ENCODE results near the gene BMP6.

BMP6 gene

DNA sequence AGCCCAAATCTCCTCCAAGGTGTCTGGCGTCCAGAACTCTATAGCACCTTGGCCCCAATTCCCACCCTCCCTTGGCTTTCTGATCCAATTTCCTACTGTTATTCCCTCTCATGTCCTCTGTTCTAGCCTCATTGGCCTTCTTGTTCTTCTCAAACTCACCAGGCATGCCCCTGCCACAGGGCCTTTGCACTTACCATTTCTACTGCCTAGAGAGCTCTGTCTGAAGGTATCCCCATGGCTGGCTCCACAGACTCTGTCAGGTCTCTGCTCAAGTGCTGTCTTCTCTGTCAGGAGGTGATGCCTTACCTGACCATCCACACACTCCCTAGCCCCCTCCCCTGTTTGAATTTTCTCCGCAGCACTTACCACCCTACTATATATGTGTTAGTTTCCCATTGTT is 5.6 kb upstream of the BMP6 start:
- no peak for DNase-seq (ENCODE audit: low spot score)

DNA sequence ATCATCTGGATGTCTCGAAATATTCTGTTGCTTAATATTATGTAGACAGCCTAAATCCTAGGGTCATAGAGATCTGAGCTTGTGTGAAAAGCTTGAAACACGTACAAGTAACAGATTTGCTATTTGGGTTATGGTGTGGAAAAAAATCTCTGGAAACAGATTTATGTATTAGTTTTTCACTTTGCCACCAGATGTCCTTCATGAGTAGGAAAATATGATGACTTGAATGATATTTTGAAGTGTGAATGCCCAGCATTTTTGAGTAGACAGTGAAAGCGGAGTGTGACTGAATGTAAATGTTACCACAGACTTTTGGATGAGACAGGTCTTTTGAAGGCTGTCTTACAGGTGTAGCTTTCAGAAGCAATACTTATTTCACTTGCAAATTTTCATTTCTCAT is 4.2 kb upstream of the BMP6 start:
- no peak for DNase-seq (ENCODE audit: low spot score)

DNA sequence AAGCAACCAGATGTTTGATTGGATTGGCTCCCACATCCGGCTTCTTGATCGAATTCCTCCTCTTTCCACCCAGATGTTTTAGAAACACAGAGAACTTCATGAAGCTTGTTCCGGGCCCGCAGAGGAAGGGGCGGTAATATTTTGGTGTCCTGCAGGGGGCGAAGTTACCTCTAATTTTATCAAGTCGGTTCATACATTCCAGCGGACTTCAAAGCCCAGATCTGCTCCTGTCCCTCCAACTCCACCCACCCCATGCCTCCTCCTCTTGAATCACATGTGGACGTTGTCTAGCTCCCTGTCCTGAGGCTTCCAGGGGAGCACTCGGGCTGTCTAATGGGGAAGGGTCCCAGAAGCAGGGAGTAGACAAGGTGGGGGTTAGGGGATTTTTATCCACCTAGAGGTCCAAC is 2.9 kb upstream of the BMP6 start:
- peak; percentile 76 for DNase-seq (ENCODE audit: low spot score)

DNA sequence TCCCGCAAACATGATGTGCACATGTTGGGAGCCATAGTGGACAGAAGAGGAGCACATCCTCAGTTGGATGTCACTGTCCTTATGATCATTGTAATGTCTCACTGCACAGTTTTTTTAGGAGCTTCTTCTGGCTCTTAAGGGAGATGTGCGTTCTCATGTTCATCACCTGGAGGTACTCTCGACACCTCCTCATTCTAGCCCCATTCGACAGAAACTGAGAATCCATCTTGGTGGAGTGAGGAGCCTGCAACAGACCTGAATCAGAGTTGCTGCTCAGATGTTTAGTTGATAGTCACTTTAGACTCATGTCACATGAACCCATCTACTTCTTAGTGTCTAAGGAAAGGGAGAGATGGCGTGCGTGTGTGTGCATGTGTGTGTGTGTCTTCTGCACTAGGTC is 2.3 kb upstream of the BMP6 start:
- DNase-seq (ENCODE audit: low spot score): no peak

DNA sequence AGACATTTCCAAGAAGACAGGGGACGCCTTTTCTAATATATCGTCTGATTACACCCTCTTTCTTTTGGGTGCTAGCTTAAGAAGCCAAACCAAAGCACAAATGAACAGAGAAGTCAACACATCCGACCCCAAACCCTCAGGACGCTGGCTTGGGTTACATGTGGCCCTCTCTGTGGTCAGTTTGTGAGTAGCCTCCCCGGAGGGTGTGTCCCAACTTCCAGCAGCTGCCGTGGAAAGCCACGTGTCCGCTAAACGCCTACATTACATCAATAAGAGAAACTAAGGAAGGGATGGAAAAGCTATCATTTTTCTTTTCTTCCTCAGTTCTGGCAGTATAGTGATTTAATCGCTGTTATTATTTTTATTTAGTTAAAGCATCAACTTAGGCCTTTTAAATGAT is 487 bp upstream of the BMP6 start:
- no peak for DNase-seq (ENCODE audit: low spot score)

DNA sequence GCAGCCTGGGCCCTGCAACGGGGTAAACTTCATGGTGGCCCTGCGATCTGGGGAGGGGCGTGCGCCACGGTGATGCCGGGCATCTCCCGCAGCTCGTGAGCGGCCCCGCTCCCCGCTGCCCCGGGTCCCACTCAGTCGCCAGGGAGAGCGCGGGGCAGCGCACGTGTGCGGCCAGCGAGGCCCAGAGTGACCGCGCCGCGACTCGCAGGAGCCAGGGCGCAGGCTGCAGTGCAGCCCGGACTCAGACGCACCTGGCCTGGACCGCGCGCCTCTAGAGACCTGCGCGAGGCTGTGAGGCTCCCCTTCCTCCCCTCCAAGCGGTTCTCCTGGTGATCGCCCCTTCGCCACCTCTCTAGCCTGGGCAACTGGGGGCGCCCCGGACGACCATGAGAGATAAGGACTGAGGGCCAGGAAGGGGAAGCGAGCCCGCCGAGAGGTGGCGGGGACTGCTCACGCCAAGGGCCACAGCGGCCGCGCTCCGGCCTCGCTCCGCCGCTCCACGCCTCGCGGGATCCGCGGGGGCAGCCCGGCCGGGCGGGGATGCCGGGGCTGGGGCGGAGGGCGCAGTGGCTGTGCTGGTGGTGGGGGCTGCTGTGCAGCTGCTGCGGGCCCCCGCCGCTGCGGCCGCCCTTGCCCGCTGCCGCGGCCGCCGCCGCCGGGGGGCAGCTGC is 652 bp downstream of the BMP6 start:
- peak; percentile 60 for DNase-seq (ENCODE audit: low spot score)

DNA sequence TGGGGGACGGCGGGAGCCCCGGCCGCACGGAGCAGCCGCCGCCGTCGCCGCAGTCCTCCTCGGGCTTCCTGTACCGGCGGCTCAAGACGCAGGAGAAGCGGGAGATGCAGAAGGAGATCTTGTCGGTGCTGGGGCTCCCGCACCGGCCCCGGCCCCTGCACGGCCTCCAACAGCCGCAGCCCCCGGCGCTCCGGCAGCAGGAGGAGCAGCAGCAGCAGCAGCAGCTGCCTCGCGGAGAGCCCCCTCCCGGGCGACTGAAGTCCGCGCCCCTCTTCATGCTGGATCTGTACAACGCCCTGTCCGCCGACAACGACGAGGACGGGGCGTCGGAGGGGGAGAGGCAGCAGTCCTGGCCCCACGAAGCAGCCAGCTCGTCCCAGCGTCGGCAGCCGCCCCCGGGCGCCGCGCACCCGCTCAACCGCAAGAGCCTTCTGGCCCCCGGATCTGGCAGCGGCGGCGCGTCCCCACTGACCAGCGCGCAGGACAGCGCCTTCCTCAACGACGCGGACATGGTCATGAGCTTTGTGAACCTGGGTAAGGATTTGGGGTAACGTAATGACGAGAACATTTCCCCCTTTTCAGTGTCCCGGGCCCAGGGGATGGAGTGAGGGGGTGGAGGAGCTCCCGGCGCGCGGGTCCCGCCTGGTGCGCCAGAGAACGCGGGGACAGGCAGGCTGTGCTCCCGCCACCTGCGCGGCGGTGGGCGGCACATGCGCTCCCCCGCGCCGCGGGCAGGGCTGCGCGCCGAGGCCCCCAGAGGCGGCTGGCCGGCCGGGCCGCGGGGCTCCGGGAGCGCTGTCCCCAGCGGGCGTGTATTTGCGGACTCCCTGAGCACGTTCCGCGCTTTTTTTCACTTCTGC is 1.4 kb downstream of the BMP6 start:
- peak; percentile 67 for DNase-seq (ENCODE audit: low spot score)

DNA sequence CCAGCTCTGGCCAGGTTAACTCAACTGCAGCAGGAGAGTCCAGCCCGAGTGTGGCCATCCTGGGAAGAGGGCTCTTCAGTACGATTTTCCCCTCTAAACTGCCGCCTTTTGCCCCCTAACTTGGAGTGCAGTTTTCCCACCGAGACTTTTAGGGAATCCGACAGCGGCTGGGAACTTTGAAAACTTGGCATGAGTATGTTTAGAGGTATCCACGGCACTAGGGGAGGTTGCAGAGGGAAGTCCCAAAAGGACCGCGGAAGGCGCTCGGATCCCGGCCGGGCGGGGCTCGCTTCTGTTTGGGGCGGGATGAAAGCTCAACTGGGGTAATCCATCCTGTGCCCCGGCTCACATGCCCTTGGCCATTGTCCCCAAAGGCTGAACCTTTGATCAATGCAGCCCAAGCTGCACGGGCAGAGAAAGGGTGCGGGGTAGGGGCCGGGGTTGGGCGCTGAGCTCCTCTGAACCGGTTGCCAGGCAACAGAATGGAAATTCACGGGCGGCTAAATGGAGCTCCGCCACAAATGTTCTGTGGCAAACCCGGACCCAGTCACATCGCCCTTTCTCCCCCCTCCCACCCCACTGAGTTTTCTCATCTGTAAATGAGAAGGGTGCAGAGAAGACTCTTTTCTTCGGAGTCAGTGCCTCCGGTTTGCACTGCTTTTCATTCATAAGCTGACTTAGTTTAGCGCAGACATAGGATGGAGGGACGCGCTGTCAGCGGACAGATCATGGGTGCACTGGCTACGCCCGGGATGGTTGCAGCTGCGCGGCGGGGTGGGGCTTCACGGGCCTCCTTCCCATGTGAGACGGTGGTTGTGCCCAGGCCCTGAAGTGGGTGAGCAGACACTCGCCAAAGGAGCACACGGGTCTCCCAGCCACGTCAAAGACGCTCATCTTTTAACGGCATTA is 2.3 kb downstream of the BMP6 start:
- DNase-seq (ENCODE audit: low spot score): peak; percentile 60

DNA sequence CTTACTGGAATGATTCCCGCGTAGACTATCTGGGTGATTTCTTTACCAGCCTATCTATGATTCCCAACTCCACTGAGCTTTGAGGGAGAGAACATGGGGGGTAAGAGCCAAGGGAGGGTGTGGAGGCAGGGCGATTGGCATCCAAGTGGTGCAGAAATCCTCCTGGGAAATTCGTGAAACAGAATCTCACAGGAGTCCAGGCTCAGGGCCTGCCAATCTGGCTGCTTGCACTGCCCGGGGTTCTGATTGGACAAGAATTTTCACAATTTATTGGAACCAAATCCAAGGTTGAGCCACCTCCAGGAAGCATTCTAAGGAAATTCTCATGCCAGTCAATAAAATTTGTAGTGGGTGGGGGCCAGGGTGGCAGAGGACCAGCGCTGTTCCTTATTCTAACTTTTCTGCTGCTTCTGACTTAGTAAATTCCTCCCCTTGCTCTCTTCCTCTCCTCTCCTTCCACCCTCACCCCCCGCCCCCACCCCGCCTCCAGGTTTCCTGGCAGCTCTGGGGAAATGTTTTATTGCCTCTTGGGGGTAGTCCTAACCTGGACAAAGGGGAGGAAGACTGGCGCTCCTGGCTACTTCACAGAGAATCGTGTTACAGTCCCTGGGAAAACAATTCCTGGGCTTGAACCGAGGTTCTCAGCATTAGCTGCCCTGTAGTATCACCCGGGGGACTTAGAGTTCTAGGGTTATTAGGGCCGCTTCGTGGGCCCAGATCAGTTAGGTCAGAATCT is 3.1 kb downstream of the BMP6 start:
- no peak for DNase-seq (ENCODE audit: low spot score)

DNA sequence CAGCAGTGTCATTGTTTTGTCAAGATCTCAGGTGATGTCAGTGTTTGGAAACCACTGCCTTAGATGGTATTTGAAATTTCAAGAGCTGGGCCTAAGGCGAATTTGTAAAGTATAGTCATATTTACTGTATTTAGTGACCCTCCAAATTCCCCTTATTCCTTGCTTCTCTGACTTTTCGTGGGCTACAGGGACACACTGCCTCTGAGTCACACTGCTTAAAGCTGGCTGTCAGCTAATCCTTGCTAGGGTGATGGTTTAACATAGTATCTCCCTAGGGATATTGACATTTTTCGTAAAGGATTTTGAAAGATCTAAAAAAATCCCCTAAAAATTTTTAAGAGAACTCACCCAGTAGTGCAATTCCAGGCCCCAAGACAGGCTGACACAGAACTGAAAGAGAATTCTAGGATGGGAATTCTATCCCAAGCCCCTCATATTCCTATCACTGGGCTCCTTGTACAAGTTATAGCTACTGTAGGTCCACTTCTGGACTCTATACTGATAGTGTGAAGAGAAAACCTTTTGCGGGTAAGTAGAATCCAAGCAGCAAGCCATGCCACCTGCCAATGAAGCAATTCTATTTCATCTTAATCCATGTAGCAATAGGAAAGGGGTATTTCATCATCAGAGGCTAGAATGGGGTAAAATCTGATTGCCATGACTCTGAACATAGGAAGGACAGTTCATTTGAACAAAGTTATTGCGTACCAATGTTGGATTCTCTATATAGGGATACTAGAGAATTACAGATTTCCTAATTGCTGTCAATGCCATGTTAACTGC is 4.3 kb downstream of the BMP6 start:
- no peak for DNase-seq (ENCODE audit: low spot score)

DNA sequence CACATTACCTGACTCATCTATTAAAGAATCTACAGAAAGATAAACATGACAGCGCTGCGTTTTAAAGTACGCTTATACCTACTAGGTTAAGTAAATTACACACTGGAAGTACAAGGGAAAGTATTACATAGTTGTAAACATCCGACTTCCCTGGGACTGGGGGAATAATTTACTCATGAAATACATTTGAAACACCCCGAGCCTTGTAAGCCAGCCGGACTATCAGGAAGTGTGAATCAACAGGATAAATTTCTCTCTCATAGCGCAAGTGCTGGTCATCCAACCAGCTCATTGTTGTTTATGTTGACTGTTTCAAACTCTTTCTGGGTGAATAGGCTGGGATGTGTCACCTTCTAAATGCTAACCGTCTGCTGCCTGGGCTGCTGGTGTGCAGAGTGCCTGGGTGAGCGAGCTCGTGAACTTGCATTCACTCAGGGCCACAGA is 4.9 kb downstream of the BMP6 start:
- DNase-seq (ENCODE audit: low spot score): no peak

DNA sequence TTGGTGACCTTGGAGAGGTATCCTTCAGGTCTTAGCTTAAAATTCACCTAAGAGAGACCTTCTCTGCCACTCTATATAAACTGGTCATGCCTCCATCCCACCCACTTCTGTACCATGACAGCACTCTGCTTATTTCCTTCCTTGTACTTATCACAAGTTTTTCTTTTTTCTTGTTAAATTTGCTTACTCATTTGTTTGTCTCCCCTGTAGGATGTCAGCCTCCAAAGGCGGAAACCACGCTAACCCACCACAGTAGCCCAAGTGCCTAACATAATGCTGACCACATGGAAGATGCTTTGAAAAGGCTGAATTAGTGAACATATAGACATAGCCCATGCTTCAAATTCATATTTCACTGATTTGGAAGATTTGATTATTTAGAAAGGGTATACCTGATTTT is 5.4 kb downstream of the BMP6 start:
- no peak for DNase-seq (ENCODE audit: low spot score)

DNA sequence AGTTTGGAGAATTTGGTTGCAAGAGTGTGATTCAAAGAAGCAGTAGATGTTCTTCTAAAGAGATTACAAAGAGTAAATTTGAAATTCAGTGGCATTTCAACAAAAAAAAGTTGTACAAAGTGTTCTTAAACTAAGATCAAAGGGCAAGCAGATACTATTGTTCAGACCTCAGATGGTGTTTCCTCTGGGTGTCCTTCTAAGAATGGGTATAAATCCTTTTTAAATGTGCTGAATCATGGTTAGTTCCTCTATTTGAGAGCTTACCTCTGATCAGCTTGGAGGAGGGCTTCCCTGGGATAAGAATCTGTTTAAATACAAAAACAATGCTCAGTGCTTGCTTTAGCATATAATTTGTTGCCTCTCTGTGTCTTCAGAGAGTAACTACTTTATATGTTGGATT is 6.3 kb downstream of the BMP6 start:
- DNase-seq (ENCODE audit: low spot score): no peak

DNA sequence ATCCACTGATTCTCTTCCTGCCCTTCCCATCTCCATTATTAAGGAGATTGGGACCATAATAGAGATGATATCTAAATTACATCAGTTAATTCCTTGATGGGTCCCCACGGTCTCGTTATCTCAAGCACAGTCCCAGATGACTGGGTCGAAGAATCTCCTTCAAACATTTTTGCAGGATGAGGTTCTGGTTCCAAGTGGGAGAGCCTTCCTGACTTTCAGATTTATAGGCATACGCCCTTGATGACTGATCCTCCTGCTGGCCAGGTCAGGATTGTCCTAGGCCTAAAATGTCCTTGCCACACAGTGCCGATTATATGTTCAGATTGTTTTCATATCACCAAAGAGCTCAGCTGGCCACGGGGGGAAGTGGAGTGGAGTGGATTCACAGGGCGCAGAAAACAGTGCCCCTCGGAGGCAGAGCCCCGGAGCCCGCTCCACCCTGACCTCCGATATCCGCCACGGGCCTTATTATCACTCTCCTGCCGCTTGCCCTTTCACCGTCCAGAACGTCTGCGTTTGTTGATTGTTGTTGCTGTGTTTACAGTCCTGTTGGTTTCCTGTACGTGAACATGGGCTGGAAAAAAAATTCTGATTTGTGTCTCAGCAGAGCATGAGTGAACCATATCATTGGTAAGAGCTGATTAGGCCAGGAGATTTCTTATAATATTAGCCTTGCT is 8.9 kb downstream of the BMP6 start:
- DNase-seq (ENCODE audit: low spot score): no peak

DNA sequence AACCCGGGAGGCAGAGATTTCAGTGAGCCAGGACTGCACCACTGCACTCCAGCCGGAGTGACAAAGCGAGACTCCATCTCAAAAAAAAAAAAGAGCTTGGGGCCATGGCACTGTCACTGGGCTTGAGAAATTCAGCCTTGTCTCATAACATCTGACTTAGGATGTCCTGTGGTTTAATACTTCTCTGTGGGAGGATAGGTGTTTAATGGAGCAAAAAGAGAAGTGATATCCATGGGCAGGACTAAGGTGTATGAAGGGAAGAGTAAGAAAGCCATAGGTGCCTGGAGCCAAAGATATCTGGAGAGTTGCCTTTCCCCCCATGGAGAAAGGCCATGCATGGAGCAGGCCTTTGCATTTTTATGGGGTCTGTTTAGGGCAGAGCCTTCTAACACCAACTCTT is 11.2 kb downstream of the BMP6 start:
- no peak for DNase-seq (ENCODE audit: low spot score)

DNA sequence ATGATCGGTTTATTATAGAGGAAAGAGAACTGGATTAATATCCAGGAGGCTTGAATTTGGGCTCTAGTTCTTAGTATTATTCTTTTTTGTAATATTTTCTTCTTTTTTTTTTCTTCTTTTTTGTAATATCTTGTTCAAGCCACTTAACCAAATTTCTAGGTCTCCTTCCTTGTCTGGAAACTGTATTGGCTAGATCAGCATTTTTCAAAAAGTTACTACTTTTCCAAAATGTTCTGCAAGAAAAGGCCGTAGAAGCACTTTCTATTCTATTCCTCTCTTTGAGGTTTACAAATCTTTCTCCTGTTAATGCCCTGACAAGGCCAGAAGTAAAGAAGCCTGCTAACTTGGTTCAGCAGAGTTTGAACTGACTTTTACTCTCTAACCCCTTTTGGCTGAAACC is 12.0 kb downstream of the BMP6 start:
- no peak for DNase-seq (ENCODE audit: low spot score)

DNA sequence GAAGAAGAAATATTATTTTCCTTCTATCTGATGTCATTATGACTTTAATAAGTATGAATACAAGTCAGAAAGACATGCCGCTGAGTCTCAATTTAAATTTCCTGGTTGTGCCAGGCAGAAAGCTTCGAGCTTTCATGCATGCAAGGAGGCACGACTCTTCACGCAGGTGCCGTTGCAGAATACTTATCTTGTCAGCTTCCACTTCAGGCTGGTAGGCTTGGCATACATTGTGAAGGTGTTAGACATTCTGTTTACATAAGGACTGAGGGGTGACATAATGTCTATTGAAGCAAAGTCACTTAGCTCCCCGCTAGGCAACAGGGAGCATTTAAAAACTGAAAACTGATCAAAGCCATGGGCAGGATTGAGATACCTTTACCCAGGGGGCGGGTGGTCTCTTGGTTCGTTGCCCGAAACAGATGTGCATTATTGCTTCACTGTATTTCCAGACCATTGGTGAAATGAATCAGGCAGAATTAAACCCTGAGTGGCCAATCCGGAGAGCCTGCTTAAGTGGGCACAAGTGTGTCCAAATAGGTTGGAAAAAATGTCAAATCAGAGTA is 16.4 kb downstream of the BMP6 start:
- no peak for DNase-seq (ENCODE audit: low spot score)

DNA sequence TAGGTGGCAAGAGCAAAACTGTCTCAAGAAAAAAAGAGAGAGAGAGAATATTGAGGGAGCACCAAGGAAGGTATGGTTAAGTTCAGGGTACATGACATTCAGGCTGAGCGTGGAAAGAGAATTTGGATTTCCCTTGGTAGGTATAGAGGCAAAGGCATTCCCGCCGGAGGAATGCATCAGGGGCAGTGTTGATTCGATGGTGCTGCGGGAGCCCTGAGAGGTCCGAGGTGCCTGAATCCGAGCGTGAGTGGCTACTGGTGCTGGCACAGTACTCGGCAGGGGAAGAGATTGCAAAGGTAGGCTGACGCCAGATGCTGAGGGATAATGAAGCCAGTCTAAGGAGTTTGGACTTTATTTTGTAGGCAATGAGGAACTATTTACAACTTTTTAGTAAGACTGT is 20.0 kb downstream of the BMP6 start:
- DNase-seq (ENCODE audit: low spot score): no peak

DNA sequence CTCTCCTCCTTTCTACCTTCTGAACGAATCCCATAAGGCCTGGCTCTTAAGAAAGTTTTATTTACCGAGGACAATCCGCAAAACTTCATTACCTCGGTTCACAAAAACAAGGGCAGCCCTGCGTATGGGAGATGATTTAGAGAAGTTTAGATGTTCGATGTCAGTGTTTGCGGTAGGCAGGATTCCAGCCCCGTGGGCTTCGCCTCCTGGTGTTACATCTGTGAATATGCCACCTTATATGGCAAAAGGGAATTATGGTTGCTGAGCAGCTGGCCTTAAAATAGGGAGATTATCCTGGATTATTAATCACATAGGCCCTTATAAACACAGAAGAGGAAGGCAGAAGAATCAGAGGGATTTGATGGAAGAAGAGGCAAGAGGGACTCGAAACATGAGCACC is 21.1 kb downstream of the BMP6 start:
- peak; percentile 79 for DNase-seq (ENCODE audit: low spot score)

DNA sequence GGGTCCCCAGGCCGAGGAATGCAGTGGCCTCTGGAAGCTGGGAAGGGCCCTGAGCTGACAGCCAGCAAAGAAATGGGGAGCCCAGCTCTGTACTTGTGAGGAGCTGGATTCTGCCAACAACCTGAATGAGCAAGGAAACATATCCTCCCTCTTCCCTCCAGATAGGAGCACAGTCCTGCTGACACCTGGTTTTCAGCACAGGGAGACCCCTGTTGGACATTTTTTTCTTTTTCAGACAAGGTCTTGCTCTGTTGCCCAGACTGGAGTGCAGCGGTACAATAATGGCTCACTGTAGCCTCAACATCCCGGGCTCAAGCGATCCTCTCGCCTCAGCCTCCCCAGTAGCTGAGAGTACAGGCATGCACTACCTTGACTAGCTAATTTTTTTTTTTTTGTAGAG is 21.5 kb downstream of the BMP6 start:
- DNase-seq (ENCODE audit: low spot score): no peak

All from D341Med (cell line).